Measurements from ENCODE around the gene MYO7B. TPM values are rescaled to one million over a fixed set of nuclear protein-coding genes. Genes with fewer than 3 reads are reported as not detected.

Gene MYO7B
- total RNA-seq, 1 experiment from 2014 or later = 28.0 TPM

DNA sequence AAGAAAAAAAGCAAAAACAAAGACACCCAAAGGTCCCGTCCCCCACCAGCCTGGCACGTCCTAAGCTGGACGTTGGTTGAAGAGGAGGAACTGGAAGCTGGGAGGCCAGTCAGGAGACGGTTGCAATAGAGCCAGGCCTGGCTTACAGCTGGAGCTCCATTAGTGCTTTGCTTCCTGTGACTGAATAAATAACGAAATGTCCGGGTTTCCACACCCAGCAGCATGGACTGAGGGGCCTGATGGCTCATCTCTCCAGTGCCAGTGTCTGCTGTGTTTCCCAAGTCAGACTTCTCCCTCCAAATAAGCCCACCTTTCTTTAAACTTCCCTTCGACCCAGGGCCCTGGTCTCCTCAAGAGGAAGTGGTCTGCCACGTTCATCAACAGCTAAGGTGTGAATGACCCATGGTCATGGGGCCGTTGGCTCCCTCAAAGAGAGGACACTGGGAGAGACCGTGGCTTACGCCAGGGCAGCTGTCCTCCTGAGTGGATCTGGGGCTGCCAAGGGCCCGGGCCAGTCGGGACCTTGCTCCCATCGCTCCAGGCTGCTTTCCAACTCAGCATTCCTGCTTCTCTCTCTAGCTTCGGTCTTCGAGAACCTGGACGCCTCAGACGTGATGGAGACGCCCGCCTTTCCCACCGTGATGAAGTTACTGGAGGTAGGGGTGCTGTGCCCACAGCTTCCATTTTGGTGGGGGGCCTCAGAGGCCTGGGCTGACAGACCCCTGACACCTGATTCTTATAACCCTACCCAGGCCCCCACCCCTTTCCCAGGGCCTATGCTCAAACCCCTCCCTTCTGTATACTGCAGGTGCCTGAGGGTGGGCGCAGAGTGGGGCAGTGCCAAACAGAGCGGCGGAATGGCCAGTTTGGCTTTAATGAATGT lies 44.9 kb downstream of the MYO7B start:
- H3K4me2 ChIP-seq (ENCODE audit: low read length) = no peak overlapping the region
- H3F3A ChIP-seq (ENCODE audit: low read length, unreplicated experiment) = no peaks in the 10 kb centered on the region
- intact Hi-C loops (cut with micrococcal nuclease) = no loop called here
- BruUV-seq (replicated peaks) = no TSS peak
- H3K9me3 ChIP-seq (ENCODE audit: low read length) = no peaks in the 10 kb centered on the region
- no peaks in the 10 kb centered on the region for H4K20me1 ChIP-seq (ENCODE audit: low read length)
- no peak for DNase-seq
- no peaks in the 10 kb centered on the region for H3K9me2 ChIP-seq (replicated peaks; ENCODE audit: low read length)
- H3K79me2 ChIP-seq (ENCODE audit: low read length) = no peaks in the 10 kb centered on the region
- no peaks in the 10 kb centered on the region for H3K36me3 ChIP-seq (ENCODE audit: low read depth, low read length)
- ChIA-PET POLR2A (ENCODE audit: unreplicated experiment) (no interaction called here), CTCF (no interaction called here)
- no peak overlapping the region for H3K4me3 ChIP-seq (ENCODE audit: low read length)
- no peak overlapping the region for H2AFZ ChIP-seq (ENCODE audit: low read length)
- no peak overlapping the region for H3K9ac ChIP-seq (ENCODE audit: low read length)
- peaks cover 4% of the 10 kb centered on the region; the same call in 1 of the 2 replicates for H3K4me1 ChIP-seq (ENCODE audit: insufficient read depth, low read length)
- H3K27ac ChIP-seq (ENCODE audit: low read length) = no peak overlapping the region
- no peaks in the 10 kb centered on the region for H3K27me3 ChIP-seq (ENCODE audit: low read length)
- TF ChIP-seq EZH2 (IDR thresholded peaks at IDR 0.05; ENCODE audit: low read length, unreplicated experiment) (no peak), EZH2phosphoT487 (IDR thresholded peaks at IDR 0.05; ENCODE audit: borderline replicate concordance, low read length) (no peak)
- TF ChIP-seq, protein P1, sequence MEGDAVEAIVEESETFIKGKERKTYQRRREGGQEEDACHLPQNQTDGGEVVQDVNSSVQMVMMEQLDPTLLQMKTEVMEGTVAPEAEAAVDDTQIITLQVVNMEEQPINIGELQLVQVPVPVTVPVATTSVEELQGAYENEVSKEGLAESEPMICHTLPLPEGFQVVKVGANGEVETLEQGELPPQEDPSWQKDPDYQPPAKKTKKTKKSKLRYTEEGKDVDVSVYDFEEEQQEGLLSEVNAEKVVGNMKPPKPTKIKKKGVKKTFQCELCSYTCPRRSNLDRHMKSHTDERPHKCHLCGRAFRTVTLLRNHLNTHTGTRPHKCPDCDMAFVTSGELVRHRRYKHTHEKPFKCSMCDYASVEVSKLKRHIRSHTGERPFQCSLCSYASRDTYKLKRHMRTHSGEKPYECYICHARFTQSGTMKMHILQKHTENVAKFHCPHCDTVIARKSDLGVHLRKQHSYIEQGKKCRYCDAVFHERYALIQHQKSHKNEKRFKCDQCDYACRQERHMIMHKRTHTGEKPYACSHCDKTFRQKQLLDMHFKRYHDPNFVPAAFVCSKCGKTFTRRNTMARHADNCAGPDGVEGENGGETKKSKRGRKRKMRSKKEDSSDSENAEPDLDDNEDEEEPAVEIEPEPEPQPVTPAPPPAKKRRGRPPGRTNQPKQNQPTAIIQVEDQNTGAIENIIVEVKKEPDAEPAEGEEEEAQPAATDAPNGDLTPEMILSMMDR (conservative IDR thresholded peaks at IDR 0.05; ENCODE audit: low read depth, low read length) = no peak
- ATAC-seq = no peak

DNA sequence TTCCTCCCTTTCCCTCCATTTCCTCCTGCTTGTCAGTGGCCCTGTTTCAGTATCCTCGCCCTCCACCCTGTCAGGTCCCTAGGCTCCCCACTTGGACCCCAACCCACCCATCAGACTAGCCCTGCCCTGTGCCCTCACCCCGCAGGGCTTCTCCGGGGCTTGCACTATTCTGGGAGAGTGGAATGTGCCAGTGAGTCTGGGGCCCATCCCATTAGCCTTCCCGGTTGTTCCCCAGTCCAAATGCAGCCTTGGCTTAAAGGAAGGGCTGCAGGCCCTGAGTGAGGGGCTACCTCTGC lies 45.5 kb downstream of the MYO7B start:
- Histone ChIP-seq H3K4me1 (ENCODE audit: insufficient read depth, low read length) (peaks cover 4% of the 10 kb centered on the region; the same call in 1 of the 2 replicates), H3F3A (ENCODE audit: low read length, unreplicated experiment) (no peaks in the 10 kb centered on the region), H3K9me3 (ENCODE audit: low read length) (no peaks in the 10 kb centered on the region), H3K9me2 (replicated peaks; ENCODE audit: low read length) (no peaks in the 10 kb centered on the region), H3K9ac (ENCODE audit: low read length) (no peak overlapping the region), H3K4me2 (ENCODE audit: low read length) (no peak overlapping the region), H4K20me1 (ENCODE audit: low read length) (no peaks in the 10 kb centered on the region), H2AFZ (ENCODE audit: low read length) (no peak overlapping the region), H3K36me3 (ENCODE audit: low read depth, low read length) (no peaks in the 10 kb centered on the region), H3K27me3 (ENCODE audit: low read length) (no peaks in the 10 kb centered on the region), H3K79me2 (ENCODE audit: low read length) (no peaks in the 10 kb centered on the region), H3K27ac (ENCODE audit: low read length) (no peak overlapping the region), H3K4me3 (ENCODE audit: low read length) (no peak overlapping the region)
- ATAC-seq = no peak
- no peak for DNase-seq
- no peak for TF ChIP-seq EZH2phosphoT487 (IDR thresholded peaks at IDR 0.05; ENCODE audit: borderline replicate concordance, low read length)
- intact Hi-C loops (cut with micrococcal nuclease) = no loop called here
- ChIA-PET POLR2A (ENCODE audit: unreplicated experiment) (no interaction called here), CTCF (no interaction called here)
- BruUV-seq (replicated peaks) = no TSS peak

DNA sequence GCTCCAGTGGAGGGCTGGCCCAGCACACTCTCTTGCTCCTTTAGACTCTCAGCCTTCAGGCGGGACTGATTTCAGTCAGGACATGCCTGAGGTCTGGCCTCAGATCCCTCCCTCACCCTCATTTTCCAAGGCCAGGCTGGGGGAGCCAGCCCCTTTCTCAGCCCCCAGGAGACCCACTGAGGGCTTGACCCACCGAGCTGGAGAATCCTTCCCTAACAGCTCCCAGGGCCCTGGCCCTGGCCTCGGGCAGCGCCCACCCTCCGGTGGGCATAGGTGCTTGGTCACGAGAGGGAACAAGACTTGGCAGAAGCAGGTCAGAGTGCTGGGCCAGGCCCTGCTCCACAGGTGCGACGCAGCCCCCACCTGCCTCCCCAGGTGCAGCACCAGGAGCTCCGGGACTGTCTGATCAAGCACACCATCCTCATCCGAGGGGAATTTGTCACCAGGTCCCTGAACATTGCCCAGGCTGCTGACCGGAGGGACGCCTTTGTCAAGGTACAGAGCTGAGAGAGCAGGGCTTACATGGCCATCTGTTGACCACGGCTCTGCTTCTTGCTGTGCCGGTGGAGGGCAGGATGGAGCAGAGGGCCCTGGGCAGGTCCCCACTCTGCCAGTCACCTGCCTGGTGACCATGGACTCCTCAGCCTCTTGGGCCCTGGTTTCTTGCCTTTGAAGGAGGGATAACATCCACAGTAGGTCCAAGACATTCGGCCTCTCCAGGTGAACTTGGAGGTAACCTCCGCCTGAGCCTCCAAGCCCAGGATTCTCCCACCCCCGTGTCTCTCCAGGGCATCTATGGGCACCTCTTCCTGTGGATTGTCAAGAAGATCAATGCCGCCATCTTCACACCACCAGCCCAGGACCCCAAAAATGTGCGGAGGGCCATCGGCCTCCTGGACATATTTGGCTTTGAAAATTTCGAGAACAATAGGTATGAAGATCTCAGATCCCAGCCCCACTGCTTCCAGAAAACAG lies 46.3 kb downstream of the MYO7B start:
- no peak for ATAC-seq
- Histone ChIP-seq H3K27me3 (ENCODE audit: low read length) (no peaks in the 10 kb centered on the region), H3K79me2 (ENCODE audit: low read length) (no peaks in the 10 kb centered on the region), H3K9ac (ENCODE audit: low read length) (no peak overlapping the region), H3K36me3 (ENCODE audit: low read depth, low read length) (no peaks in the 10 kb centered on the region), H2AFZ (ENCODE audit: low read length) (no peak overlapping the region), H3F3A (ENCODE audit: low read length, unreplicated experiment) (no peaks in the 10 kb centered on the region), H3K4me2 (ENCODE audit: low read length) (no peak overlapping the region), H3K9me2 (replicated peaks; ENCODE audit: low read length) (no peaks in the 10 kb centered on the region), H3K27ac (ENCODE audit: low read length) (no peak overlapping the region), H4K20me1 (ENCODE audit: low read length) (no peaks in the 10 kb centered on the region), H3K4me1 (ENCODE audit: insufficient read depth, low read length) (no peaks in the 10 kb centered on the region), H3K9me3 (ENCODE audit: low read length) (no peaks in the 10 kb centered on the region), H3K4me3 (ENCODE audit: low read length) (no peak overlapping the region)
- CTCF ChIA-PET = no interaction called here
- DNase-seq = no peak
- POLR2A ChIA-PET (ENCODE audit: unreplicated experiment) = no interaction called here
- intact Hi-C loops (cut with micrococcal nuclease) = no loop called here
- TF ChIP-seq EZH2phosphoT487 (IDR thresholded peaks at IDR 0.05; ENCODE audit: borderline replicate concordance, low read length) (no peak), EZH2 (IDR thresholded peaks at IDR 0.05; ENCODE audit: low read length, unreplicated experiment) (no peak)
- TF ChIP-seq, protein P1 (conservative IDR thresholded peaks at IDR 0.05; ENCODE audit: low read depth, low read length) = no peak
- BruUV-seq (replicated peaks) = no TSS peak
